K562 (cell line): ENCODE data around the gene IL20. TPM values are rescaled to one million over a fixed set of nuclear protein-coding genes. Genes with fewer than 3 reads are reported as not detected.

Experiments used
- ATAC-seq: fragments of 200-7000 bp; cut with Tn5 transposase; 3 replicates; pipeline ENCODE4 v1.9.1; 2020; ENCODE audit warnings: moderate library complexity
- BruUV-seq: library from RNA; stranded (reverse); fragments of 400-500 nt; replicated peaks from 2 replicates; lab custom pipeline; 2021; lab: Mats Ljungman, UMichigan
- CTCF ChIA-PET: fragments of 300-600 bp; formaldehyde crosslinking; extraction: SDS; loops from one replicate; lab custom pipeline; 2021; ENCODE audit warnings: low intra/inter-chr PET ratio; lab: Yijun Ruan, JAX
- POLR2A ChIA-PET: fragments of 300-600, 350-650 bp; sonication (Branson Sonifier 250); formaldehyde crosslinking; extraction: SDS; loops from one replicate; lab custom pipeline; 2021; ENCODE audit warnings: antibody characterized with exemption, inconsistent platforms; lab: Yijun Ruan, JAX
- DNase-seq, 4 experiments: peaks; one replicate each; pipeline versions ENCODE4 v3.0.0 to v3.0.0-alpha.2; 2011 to 2018; ENCODE audit warnings: low spot score in 3 of 4, mixed read lengths in 3 of 4; ENCODE audit errors: extremely low read depth in 1 of 4
- FAIRE-seq: peaks from 2 replicates; lab custom pipeline; 2011; peaks lifted over from hg19 to GRCh38; lab: Jason Lieb, UNC
- H2AFZ ChIP-seq: 2 replicates; pipeline ENCODE4 v1.6.0; 2011; ENCODE audit warnings: low read depth, low read length, control low read depth, inconsistent platforms
- H3K27ac ChIP-seq: fragments of 200-600 bp; 3 replicates; pipeline ENCODE4 v1.8.0; 2011; ENCODE audit warnings: low read depth, mild to moderate bottlenecking, control low read depth, inconsistent platforms, low read length, moderate library complexity, mixed read lengths; ENCODE audit errors: extremely low read depth
- H3K27me3 ChIP-seq, 2 experiments: fragments of 300-600 bp in 1 of 2; 2 replicates in 1 of 2; 3 replicates in 1 of 2; pipeline versions ENCODE4 v1.6.0 to v1.8.0; 2011; ENCODE audit warnings: inconsistent platforms in 2 of 2, low read length in 2 of 2, mild to moderate bottlenecking in 1 of 2, mixed read lengths in 1 of 2, moderate library complexity in 1 of 2; ENCODE audit not compliant: control insufficient read depth in 2 of 2, insufficient read depth in 2 of 2
- H3K36me3 ChIP-seq: fragments of 300-600 bp; 3 replicates; pipeline ENCODE4 v1.8.0; 2011; ENCODE audit warnings: mild to moderate bottlenecking, low read length, inconsistent platforms; ENCODE audit not compliant: control insufficient read depth, insufficient read depth
- H3K4me1 ChIP-seq, 2 experiments: fragments of 200-600 bp in 1 of 2; replicated peaks in 1 of 2; 2 replicates in 1 of 2; 3 replicates in 1 of 2; pipeline versions ENCODE4 v1.5.1 to v1.8.0; 2011; ENCODE audit warnings: inconsistent platforms in 2 of 2, low read length in 2 of 2, mild to moderate bottlenecking in 1 of 2, mixed read lengths in 1 of 2, moderate library complexity in 1 of 2; ENCODE audit not compliant: control insufficient read depth in 2 of 2, insufficient read depth in 2 of 2
- H3K4me2 ChIP-seq: 2 replicates; pipeline ENCODE4 v1.6.1; 2011; ENCODE audit warnings: low read length, control low read depth, inconsistent platforms, mixed read lengths; ENCODE audit not compliant: insufficient read depth
- H3K4me3 ChIP-seq: fragments of 200-600 bp; sonication (generic), shearing (Covaris generic); 2 replicates; pipeline ENCODE4 v1.5.1; 2016; ENCODE audit warnings: control low read depth, inconsistent platforms
- H3K79me2 ChIP-seq: fragments of 200-600 bp; 3 replicates; pipeline ENCODE4 v1.8.0; 2011; ENCODE audit warnings: low read length, inconsistent platforms; ENCODE audit not compliant: control insufficient read depth, insufficient read depth
- H3K9ac ChIP-seq, 2 experiments: 2 replicates each; pipeline versions ENCODE4 v1.6.0 to v1.6.1; 2011; ENCODE audit warnings: low read depth in 2 of 2, low read length in 2 of 2, control low read depth in 1 of 2, inconsistent platforms in 1 of 2, mild to moderate bottlenecking in 1 of 2, mixed read lengths in 1 of 2; ENCODE audit not compliant: insufficient read depth in 1 of 2
- H3K9me1 ChIP-seq: one replicate; pipeline ENCODE4 v1.6.0; 2011; ENCODE audit warnings: inconsistent platforms, mild to moderate bottlenecking, low read length, moderate library complexity; ENCODE audit not compliant: control insufficient read depth, insufficient read depth
- H3K9me3 ChIP-seq: replicated peaks from 2 replicates; pipeline ENCODE4 v1.5.1; 2011; ENCODE audit warnings: low read depth, low read length, inconsistent platforms; ENCODE audit not compliant: control insufficient read depth, insufficient read depth
- H4K20me1 ChIP-seq: replicated peaks from 2 replicates; pipeline ENCODE4 v1.6.1; 2011; ENCODE audit warnings: low read length, inconsistent platforms, mixed read lengths; ENCODE audit not compliant: control insufficient read depth, insufficient read depth
- CBFA2T3 ChIP-seq: fragments of 450-650 bp; IDR thresholded peaks from 2 replicates; pipeline ENCODE4 v1.6.1; 2017
- ETV1 ChIP-seq: fragments of 450-650 bp; conservative IDR thresholded peaks from 2 replicates; pipeline ENCODE4 v1.6.1; 2016; ENCODE audit warnings: missing genetic modification characterization, control low read depth, low read depth, missing compliant biosample characterization
- FOXJ3 ChIP-seq: sonication (generic); formaldehyde crosslinking; IDR thresholded peaks from 2 replicates; pipeline ENCODE4 v1.4.0; 2020; ENCODE audit warnings: mild to moderate bottlenecking, missing genetic modification reagents
- MECOM ChIP-seq: fragments of 250-450 bp; sonication (Bioruptor Pico); IDR thresholded peaks from 2 replicates; pipeline ENCODE4 v1.8.0; 2022; ENCODE audit warnings: inconsistent platforms
- MEF2A ChIP-seq: IDR thresholded peaks from 2 replicates; pipeline ENCODE4 v1.6.1; 2011; ENCODE audit warnings: low read depth, mild to moderate bottlenecking, low read length, moderate library complexity; ENCODE audit not compliant: control insufficient read depth
- NR4A1 ChIP-seq, 2 experiments: fragments of 250-450 bp in 1 of 2; fragments of 450-650 bp in 1 of 2; sonication (Bioruptor Pico) in 1 of 2; IDR thresholded peaks; 2 replicates each; pipeline versions ENCODE4 v1.4.0 to v1.6.1; 2016 to 2020; ENCODE audit warnings: mild to moderate bottlenecking in 2 of 2, missing compliant biosample characterization in 1 of 2, missing genetic modification characterization in 1 of 2, moderate library complexity in 1 of 2
- WGBS: fragments of 100-300 bp; shearing (Covaris generic); methylation state at CpG from one replicate; pipeline ENCODE4 v1.1.6; 2016; ENCODE audit warnings: low coverage, mixed read lengths; ENCODE audit not compliant: insufficient coverage; ENCODE audit errors: missing lambda C conversion rate; 5-methylcytosine and 5-hydroxymethylcytosine counted together
- in situ Hi-C: fragments of 300-500 bp; cut with MboI; formaldehyde crosslinking; loops from 4 replicates; pipeline ENCODE4 v1.15.0; 2018; ENCODE audit warnings: inconsistent platforms, mixed read lengths
- intact Hi-C: fragments of 100-400 bp; cut with micrococcal nuclease; formaldehyde crosslinking; loops from 2 replicates; pipeline ENCODE4 v1.14.2; 2022
- polyA plus RNA-seq, 8 experiments: library from polyadenylated mRNA; depleted of rRNA in 4 of 8; stranded (reverse) in 5 of 8; unstranded in 3 of 8; fragments of >200 nt; fragmentation: Nextera tagmentation in 2 of 8; fragmentation: Illumina TruSeq in 1 of 8; extraction: Ambion mirVana in 2 of 8; extraction: Trizol in 1 of 8; gene quantifications; 2 replicates each; pipeline versions ENCODE4 v1.2.1 to v1.2.3, GENCODE V29; 2011 to 2014; ENCODE audit warnings: inconsistent platforms in 1 of 8, missing spikeins in 1 of 8
- total RNA-seq, 7 experiments: library from RNA; depleted of rRNA in 6 of 7; stranded (reverse); fragments of >200 nt in 6 of 7; fragmentation: Illumina TruSeq in 2 of 7; extraction: Trizol in 2 of 7; gene quantifications; 2 replicates each; pipeline versions ENCODE4 v1.2.1 to v1.2.3, GENCODE V29; 2011 to 2021; ENCODE audit warnings: low replicate concordance in 1 of 7
- TF ChIP-seq, protein P1 (sequence below): fragments of 450-650 bp; IDR thresholded peaks from 2 replicates; pipeline ENCODE4 v1.6.1; 2016; ENCODE audit warnings: mild to moderate bottlenecking, moderate library complexity
- TF ChIP-seq, protein P2 (sequence below): fragments of 250-450 bp; sonication (Bioruptor Pico); IDR thresholded peaks from 2 replicates; pipeline ENCODE4 v1.5.0; 2021; ENCODE audit warnings: mild to moderate bottlenecking, borderline replicate concordance

Gene IL20
- total and polyA plus RNA-seq, 9 of the 15 experiments (the other 6 are each of a cell fraction or from before 2014, with no cell fraction given): not detected

DNA sequence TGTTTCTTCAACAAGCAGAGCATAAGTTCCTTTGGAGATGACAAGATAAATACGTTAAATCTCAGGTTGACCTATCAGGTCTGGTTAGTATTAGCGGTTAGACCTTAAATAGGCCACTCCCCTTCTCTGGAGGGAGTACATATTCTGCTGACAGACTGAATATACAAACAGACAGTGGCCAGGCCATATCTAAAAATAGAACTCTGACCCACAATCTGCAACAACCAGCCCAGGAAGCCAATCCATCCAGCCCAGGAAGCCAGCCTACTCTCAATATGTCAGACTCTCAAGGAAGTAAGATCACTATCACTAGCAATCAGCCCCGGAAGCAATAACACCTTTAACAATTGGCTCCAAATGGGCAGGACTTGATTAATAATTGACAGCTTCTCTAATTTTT lies 6.7 kb downstream of the IL20 start:
- ChIA-PET CTCF (no interaction called here), POLR2A (interaction anchor here (1.1 kb wide), 1 partner anchor 14 kb away, joined by 3 read pairs; no protein-coding TSS in a partner anchor)
- Histone ChIP-seq H3K79me2 (no peaks in the 10 kb centered on the region), H4K20me1 (no peaks in the 10 kb centered on the region), H3K9ac (no peak overlapping the region), H3K4me3 (no peak overlapping the region), H3K36me3 (no peaks in the 10 kb centered on the region), H3K9me3 (peaks cover 8% of the 10 kb centered on the region), H3K4me1 (no peaks in the 10 kb centered on the region), H3K4me2 (no peak overlapping the region), H3K27ac (no peak overlapping the region), H3K9me1 (no peaks in the 10 kb centered on the region), H2AFZ (no peak overlapping the region), H3K27me3 (peaks cover 0 to 5% of the 10 kb centered on the region in 2 experiments; a peak in 2 of 5 replicates)
- intact Hi-C loops (no loop called here), in situ Hi-C loops (no loop called here)
- ATAC-seq (no peak), FAIRE-seq (no peak), DNase-seq (no peak)
- TF ChIP-seq ETV1 (tag) (0 out of 2 replicates have a peak, but pooled peaks have one; percentile 8), MECOM (CRISPR knock-in tag) (no peak), NR4A1 (CRISPR knock-in tag; IDR thresholded peaks at IDR 0.05) (no peak), NR4A1 (tag; IDR thresholded peaks at IDR 0.05) (no peak), FOXJ3 (CRISPR knock-in tag) (no peak), MEF2A (peak; percentile 62; the same call in 1 of the 2 replicates), CBFA2T3 (0 out of 2 replicates have a peak, but pooled peaks have one; percentile 22)
- TF ChIP-seq, protein P1, sequence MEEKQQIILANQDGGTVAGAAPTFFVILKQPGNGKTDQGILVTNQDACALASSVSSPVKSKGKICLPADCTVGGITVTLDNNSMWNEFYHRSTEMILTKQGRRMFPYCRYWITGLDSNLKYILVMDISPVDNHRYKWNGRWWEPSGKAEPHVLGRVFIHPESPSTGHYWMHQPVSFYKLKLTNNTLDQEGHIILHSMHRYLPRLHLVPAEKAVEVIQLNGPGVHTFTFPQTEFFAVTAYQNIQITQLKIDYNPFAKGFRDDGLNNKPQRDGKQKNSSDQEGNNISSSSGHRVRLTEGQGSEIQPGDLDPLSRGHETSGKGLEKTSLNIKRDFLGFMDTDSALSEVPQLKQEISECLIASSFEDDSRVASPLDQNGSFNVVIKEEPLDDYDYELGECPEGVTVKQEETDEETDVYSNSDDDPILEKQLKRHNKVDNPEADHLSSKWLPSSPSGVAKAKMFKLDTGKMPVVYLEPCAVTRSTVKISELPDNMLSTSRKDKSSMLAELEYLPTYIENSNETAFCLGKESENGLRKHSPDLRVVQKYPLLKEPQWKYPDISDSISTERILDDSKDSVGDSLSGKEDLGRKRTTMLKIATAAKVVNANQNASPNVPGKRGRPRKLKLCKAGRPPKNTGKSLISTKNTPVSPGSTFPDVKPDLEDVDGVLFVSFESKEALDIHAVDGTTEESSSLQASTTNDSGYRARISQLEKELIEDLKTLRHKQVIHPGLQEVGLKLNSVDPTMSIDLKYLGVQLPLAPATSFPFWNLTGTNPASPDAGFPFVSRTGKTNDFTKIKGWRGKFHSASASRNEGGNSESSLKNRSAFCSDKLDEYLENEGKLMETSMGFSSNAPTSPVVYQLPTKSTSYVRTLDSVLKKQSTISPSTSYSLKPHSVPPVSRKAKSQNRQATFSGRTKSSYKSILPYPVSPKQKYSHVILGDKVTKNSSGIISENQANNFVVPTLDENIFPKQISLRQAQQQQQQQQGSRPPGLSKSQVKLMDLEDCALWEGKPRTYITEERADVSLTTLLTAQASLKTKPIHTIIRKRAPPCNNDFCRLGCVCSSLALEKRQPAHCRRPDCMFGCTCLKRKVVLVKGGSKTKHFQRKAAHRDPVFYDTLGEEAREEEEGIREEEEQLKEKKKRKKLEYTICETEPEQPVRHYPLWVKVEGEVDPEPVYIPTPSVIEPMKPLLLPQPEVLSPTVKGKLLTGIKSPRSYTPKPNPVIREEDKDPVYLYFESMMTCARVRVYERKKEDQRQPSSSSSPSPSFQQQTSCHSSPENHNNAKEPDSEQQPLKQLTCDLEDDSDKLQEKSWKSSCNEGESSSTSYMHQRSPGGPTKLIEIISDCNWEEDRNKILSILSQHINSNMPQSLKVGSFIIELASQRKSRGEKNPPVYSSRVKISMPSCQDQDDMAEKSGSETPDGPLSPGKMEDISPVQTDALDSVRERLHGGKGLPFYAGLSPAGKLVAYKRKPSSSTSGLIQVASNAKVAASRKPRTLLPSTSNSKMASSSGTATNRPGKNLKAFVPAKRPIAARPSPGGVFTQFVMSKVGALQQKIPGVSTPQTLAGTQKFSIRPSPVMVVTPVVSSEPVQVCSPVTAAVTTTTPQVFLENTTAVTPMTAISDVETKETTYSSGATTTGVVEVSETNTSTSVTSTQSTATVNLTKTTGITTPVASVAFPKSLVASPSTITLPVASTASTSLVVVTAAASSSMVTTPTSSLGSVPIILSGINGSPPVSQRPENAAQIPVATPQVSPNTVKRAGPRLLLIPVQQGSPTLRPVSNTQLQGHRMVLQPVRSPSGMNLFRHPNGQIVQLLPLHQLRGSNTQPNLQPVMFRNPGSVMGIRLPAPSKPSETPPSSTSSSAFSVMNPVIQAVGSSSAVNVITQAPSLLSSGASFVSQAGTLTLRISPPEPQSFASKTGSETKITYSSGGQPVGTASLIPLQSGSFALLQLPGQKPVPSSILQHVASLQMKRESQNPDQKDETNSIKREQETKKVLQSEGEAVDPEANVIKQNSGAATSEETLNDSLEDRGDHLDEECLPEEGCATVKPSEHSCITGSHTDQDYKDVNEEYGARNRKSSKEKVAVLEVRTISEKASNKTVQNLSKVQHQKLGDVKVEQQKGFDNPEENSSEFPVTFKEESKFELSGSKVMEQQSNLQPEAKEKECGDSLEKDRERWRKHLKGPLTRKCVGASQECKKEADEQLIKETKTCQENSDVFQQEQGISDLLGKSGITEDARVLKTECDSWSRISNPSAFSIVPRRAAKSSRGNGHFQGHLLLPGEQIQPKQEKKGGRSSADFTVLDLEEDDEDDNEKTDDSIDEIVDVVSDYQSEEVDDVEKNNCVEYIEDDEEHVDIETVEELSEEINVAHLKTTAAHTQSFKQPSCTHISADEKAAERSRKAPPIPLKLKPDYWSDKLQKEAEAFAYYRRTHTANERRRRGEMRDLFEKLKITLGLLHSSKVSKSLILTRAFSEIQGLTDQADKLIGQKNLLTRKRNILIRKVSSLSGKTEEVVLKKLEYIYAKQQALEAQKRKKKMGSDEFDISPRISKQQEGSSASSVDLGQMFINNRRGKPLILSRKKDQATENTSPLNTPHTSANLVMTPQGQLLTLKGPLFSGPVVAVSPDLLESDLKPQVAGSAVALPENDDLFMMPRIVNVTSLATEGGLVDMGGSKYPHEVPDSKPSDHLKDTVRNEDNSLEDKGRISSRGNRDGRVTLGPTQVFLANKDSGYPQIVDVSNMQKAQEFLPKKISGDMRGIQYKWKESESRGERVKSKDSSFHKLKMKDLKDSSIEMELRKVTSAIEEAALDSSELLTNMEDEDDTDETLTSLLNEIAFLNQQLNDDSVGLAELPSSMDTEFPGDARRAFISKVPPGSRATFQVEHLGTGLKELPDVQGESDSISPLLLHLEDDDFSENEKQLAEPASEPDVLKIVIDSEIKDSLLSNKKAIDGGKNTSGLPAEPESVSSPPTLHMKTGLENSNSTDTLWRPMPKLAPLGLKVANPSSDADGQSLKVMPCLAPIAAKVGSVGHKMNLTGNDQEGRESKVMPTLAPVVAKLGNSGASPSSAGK: no peak
- TF ChIP-seq, protein P2, sequence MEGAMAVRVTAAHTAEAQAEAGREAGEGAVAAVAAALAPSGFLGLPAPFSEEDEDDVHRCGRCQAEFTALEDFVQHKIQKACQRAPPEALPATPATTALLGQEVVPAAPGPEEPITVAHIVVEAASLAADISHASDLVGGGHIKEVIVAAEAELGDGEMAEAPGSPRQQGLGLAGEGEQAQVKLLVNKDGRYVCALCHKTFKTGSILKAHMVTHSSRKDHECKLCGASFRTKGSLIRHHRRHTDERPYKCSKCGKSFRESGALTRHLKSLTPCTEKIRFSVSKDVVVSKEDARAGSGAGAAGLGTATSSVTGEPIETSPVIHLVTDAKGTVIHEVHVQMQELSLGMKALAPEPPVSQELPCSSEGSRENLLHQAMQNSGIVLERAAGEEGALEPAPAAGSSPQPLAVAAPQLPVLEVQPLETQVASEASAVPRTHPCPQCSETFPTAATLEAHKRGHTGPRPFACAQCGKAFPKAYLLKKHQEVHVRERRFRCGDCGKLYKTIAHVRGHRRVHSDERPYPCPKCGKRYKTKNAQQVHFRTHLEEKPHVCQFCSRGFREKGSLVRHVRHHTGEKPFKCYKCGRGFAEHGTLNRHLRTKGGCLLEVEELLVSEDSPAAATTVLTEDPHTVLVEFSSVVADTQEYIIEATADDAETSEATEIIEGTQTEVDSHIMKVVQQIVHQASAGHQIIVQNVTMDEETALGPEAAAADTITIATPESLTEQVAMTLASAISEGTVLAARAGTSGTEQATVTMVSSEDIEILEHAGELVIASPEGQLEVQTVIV (CRISPR knock-in tag): no peak
- BruUV-seq: no TSS peak
- WGBS: 0% methylated on average over 3 of the region's 3 CpGs
